Subcutaneous adipose tissue (tissue), 4 donors: ENCODE results near the gene CFAP299. TPM values are rescaled to one million over a fixed set of nuclear protein-coding genes. Genes with fewer than 3 reads are reported as not detected.

Experiments used
- total RNA-seq, 4 donors: library from RNA; depleted of rRNA; stranded (reverse); fragments of >200 nt; gene quantifications; one replicate each; pipeline ENCODE4 v1.1.0, GENCODE V29; 2016
- TF ChIP-seq, protein P1 (sequence below): fragments of 450-650 bp; IDR thresholded peaks from one replicate; pipeline ENCODE4 v1.5.1; 2016; ENCODE audit warnings: low read depth, mild to moderate bottlenecking, control low read depth, antibody characterized with exemption, moderate library complexity

The CFAP299 gene
- total RNA-seq, 4 donors from 2014 or later: not detected

DNA sequence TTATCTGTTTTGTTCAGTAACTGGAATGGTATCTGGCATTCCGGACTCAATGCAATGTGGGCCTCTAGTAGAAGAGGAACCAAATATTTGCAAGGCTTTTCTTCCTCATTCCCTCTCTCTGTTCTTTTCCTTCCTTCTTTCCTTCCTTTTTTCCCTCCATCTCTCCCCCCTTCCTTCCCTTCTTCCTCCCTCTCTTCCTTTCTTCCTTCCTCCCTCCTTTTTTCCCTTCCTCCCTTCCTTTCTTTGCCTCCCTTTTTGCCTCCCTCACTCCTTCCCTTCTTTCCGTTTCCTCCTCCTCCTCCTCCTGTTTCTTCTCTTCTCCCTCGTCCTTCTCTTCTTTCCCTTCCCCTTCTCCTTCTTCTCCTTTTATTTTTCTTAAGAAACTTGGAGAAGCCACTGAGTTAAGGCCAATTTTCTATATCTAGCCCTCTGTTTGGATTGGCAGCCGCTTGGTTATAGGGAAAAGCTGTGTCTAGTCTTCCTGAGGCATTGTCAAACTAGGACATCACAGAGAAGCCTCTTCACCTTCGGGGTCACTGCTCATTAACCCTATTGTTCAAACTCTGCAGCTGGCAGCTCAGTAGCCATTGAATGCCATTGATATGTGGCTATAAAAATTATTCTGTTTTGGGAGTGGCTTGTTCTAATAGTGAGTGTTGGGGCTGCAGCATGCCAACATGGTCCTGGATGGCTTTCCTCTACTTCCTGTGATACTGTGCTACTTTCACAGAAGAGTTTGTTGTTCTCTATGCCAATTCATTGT is 95.9 kb downstream of the CFAP299 start:
- TF ChIP-seq, protein P1, sequence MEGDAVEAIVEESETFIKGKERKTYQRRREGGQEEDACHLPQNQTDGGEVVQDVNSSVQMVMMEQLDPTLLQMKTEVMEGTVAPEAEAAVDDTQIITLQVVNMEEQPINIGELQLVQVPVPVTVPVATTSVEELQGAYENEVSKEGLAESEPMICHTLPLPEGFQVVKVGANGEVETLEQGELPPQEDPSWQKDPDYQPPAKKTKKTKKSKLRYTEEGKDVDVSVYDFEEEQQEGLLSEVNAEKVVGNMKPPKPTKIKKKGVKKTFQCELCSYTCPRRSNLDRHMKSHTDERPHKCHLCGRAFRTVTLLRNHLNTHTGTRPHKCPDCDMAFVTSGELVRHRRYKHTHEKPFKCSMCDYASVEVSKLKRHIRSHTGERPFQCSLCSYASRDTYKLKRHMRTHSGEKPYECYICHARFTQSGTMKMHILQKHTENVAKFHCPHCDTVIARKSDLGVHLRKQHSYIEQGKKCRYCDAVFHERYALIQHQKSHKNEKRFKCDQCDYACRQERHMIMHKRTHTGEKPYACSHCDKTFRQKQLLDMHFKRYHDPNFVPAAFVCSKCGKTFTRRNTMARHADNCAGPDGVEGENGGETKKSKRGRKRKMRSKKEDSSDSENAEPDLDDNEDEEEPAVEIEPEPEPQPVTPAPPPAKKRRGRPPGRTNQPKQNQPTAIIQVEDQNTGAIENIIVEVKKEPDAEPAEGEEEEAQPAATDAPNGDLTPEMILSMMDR: no peak

DNA sequence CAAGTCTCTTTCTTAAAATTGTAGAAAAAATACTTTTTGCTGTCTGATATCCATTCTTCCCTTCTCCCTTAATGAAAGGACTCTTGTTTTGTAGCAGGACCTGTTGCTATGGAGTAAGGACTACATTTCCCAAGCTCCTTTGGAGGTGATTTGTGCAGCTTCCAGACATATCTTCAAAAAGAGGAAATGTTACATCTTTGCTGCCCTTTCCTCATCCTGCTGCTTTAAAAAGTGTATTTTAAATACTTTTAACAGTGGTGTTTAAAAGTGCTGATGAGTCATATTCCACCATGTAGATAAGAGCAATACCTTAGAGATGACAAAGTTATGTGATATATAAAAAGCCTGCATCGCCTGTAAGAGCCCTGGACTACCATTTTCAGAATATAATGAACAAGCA is 98.7 kb downstream of the CFAP299 start:
- TF ChIP-seq, protein P1: no peak

DNA sequence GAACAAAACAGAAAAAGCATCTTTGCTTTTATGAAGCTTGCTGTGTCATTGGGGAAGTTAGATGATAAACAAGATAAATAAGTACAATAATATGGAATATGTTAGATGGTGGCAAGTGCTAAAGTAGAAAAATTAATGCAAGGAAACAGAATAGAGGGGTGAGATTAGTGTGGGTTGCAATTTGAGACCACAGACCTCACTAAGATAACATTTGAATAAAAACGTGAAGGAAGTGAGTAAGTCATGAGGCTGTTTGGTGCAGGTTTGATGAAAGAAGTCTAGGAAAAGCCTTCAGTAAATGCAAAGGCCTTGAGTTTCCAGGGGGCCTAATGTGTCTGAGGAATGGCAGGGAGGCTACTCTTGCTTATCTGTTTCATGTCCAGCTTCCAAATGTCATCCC is 102.5 kb downstream of the CFAP299 start:
- TF ChIP-seq, protein P1: no peak

DNA sequence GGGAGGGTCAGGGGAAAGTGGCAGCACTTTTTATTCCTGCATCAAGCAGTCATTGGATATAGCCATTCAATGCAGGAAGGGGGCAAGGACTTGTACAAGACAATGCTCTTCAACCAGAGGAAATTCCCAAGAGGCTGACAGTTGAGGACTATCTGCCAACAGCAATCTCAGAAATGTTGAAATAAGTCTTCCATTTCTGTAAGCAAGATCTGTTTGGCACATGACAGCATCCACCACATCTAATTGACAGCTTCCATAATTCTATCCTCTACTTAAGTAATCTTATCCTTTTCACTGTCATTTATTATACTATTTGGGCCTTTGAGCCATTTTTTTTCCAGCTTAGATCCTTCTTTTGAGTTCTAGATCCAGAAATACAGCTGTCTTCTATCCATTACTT is 110.7 kb downstream of the CFAP299 start:
- TF ChIP-seq, protein P1: no peak

DNA sequence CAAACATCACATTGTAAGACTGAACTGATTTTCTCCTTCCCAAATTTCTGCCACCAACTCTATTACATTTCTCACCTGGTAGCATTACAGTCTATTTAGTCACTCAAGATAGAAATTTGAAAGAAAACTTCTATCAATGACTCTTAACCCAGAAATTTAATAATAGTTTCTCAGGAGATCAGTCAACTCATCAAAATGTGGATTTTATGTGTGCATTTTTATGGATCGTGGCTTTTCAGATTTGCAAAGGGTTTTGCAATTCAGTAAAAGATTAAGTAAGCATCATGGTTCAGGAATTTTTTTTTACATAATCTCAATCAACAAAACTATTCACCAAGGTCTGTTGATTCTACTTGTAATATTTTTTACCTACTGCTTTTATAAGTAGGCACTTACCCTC is 111.1 kb downstream of the CFAP299 start:
- TF ChIP-seq, protein P1: no peak

DNA sequence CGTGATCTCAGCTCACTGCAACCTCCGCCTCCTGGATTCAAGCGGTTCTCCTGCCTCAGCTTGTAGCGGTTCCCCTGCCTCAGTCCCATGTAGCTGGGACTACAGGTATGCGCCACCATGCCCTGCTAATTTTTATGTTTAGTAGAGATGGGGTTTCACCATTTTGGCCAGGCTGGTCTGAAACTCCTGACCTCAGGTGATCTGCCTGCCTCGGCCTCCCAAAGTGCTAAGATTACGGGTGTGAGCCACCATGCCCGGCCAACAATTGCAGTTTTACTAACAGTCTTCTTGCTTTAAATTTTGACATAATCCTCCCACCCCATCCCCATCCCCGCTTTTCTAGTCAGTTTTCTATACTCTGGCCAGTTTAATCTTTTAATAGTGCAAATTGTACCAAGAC is 112.0 kb downstream of the CFAP299 start:
- TF ChIP-seq, protein P1: no peak

DNA sequence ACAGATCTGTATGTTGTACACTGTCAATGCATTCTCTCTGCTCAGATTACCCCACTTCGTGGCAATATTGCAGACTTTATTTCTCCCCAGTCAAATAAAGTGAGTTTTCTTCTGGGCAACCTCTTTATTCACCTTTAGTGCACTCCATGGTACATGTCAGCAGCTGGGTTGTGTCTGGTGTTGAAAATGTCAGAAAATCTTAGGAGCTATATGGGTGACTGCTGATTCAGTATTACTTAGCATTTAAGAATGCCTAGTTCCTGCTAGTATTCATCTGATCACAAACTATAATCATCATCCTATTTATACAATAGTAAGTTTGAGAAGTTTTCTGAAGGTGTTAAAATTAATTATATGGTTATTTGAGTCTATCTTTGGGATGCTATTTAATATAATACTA is 112.5 kb downstream of the CFAP299 start:
- TF ChIP-seq, protein P1: no peak
